Mucosa of gallbladder (tissue), 1 donor: Measurements from ENCODE around the gene TRIM71. TPM values are rescaled to one million over a fixed set of nuclear protein-coding genes. Genes with fewer than 3 reads are reported as not detected.
"Not testable (repeated sequence)": the region's sequence is repeated elsewhere in the genome, so short reads cannot be mapped to it uniquely, and the experiment has no call there.

Source experiments
- DNase-seq: peaks from one replicate; pipeline ENCODE4 v3.0.0-alpha.2; 2020; ENCODE audit warnings: low spot score
- total RNA-seq: library from RNA; stranded (reverse); gene quantifications from one replicate; pipeline ENCODE4 v1.2.1, GENCODE V29; 2021
- donor health status: DM: no; HTN: no; CAD: no.

Gene TRIM71
- total RNA-seq, 1 donor from 2014 or later: 0.37 TPM

- DNase-seq: no peak
Measured at GRCh38 chr3:32890420-32891276, 72.9 kb downstream of the TRIM71 start.

- no peak for DNase-seq
Measured at GRCh38 chr3:32891365-32891764, 73.6 kb downstream of the TRIM71 start.

GRCh38 chr3:32892625-32893598 is 75.1 kb downstream of the TRIM71 start:
- DNase-seq: no peak

DNA sequence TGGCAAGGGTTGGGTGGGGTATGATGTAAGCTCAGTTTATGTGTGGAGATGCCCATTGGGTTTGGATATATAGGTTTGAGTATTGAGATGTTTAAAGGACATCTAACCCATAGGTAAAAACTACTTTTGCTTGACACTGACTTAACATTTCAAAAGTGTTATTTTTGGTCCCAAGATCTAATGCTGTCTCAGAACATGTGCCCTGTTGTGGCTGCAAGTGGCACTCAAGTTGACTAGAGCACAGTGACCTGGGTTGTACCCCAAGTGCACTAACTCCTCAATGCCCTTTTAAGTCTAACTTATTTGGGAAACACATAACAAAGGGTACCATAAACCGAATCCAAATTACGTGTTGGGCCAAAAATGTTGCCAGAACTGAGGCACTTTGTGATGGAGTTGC is 77.2 kb downstream of the TRIM71 start:
- no peak for DNase-seq

GRCh38 chr3:32895701-32896100 is 77.9 kb downstream of the TRIM71 start:
- no peak for DNase-seq

- DNase-seq: no peak
Measured at GRCh38 chr3:32896143-32896542, 78.3 kb downstream of the TRIM71 start.

- no peak for DNase-seq
Measured at GRCh38 chr3:32897001-32897601, 79.3 kb downstream of the TRIM71 start.

- DNase-seq: no peak
Measured at GRCh38 chr3:32897981-32898623, 80.3 kb downstream of the TRIM71 start.

DNA sequence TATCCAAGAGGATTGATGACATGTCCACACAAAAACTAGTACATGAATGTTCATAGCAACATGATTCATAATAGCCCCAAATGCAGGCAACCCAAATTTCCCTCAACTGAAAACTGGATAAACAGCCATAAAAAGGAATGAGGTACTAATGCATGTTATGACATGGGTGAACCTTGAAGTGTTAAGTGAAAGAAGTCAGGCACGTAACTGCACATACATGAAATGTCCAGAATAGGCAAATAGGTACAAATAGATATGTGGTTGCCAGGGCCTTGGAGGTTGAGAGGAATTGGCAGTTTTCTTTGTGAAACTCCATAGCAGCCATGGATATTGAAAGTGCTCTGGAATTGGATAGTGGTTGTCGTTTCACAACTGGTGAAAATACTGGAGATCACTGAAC is 81.5 kb downstream of the TRIM71 start:
- no peak for DNase-seq

DNA sequence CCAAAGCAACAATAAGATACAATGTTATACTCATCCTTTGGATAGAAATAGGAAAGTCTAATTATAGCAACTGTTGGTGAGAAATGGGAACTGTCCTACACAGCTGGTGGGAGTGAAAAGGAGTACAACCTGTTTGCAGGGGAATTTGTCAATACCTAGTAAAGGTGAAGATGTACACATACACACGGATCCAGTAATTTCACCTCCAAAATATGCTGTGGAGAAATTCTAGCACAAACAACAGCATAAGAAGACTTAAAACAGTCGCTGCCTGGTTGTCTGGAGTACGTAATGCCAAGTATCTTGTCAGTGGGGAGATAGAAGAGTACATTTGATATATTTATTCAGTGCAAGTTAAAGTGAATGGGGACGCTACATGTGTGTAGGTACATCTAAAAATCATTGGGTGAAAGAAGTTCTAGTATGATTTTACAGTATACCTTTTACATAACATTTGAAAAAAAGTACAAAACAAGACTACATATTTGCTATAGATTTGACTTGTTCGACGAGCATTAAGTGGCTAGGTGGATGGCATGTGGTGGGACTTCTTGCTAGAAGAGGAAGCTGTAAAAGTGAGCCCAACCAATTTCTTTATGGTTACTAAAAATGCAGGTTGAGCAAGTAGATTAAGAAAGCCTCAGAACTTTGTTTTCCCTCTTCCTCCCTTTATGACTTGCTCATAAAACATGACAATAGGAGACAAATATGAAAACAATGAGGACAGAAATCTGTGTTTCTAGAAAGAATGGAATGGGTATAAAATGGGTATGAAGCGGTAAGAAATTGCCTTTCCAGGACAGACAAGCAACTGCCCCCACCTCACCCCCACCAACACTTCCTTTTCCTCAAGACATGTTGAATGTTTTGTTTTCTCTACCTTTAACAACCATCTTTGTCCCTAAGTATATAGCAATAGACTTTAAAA is 83.5 kb downstream of the TRIM71 start:
- DNase-seq: no peak

- peak; percentile 16 for DNase-seq
Measured at GRCh38 chr3:32902887-32903371, 85.1 kb downstream of the TRIM71 start.

- no peak for DNase-seq
Measured at GRCh38 chr3:32903953-32904352, 86.2 kb downstream of the TRIM71 start.

- no peak for DNase-seq
Measured at GRCh38 chr3:32909999-32910398, 92.2 kb downstream of the TRIM71 start.

DNA sequence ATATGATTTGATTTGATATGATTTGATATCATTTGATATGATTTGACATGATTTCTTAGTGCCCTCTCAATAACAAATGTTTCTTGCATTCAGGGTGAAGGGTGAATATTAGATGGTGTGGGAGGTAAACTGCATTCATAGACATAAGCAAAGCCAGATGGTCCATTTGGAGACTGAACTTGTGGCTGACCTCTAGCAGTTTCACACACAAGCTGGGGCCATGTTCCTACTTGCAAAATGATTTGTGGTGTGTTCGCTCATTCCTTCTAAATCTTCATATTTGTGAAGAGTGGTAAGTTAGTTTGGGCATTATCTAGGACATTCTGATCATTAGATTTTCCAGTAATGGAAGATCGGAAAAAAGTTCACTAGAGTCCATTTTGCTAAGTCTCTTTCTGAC is 93.2 kb downstream of the TRIM71 start:
- no peak for DNase-seq

GRCh38 chr3:32912046-32912445 is 94.2 kb downstream of the TRIM71 start:
- no peak for DNase-seq

DNA sequence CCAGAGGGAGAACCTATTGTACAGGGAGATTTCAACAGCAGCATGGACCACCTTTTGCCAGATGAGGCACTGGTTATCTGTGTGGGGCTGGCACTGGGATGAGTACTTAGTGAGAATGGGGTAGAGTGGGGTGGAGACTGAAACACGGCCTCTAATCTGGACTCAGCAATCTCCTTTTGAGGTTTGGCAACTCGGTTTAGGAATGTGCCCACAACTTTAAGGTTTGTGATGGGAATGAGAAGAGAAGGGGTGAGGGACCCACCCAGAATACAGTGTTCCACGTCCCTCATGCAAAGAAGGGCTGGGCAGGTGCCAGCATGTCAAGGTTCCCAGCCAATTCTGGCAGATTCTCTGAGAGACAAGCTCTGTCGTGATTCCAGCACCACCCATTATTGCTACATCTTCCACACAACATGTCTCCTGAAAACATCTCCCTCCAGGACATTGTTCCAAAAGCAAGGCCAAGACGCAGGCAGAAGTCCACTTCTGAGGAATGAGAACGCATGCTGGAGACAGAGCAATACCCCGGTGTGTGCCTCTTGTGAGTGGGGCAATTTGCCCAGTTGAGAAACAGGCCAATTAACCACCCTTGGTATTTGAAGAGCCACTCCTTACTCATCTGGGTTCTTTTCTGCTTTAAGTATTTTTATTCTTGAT is 96.1 kb downstream of the TRIM71 start:
- DNase-seq: peak; percentile 18

GRCh38 chr3:32919920-32920319 is 102.1 kb downstream of the TRIM71 start:
- no peak for DNase-seq

DNA sequence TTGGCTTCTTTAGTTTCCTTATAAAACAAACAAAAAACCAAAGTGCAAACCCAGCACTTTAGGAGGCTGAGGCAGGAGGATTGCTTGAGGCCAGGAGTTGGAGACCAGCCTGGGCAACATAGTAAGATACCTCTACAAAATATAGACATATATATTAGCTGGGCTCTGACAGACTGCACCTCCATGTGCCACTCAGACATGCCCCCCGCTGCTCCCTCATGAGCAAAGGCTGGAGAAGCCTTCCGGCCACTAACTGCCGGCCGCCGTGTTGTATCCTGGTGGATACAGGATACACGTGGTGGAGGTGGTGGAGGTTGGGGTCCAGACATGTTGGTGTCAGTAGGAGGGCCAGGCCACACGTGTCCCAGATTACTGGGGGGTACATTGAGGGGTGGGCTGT is 104.3 kb downstream of the TRIM71 start:
- DNase-seq: no peak

- no peak for DNase-seq
Measured at GRCh38 chr3:32930161-32930560, 112.4 kb downstream of the TRIM71 start.

DNA sequence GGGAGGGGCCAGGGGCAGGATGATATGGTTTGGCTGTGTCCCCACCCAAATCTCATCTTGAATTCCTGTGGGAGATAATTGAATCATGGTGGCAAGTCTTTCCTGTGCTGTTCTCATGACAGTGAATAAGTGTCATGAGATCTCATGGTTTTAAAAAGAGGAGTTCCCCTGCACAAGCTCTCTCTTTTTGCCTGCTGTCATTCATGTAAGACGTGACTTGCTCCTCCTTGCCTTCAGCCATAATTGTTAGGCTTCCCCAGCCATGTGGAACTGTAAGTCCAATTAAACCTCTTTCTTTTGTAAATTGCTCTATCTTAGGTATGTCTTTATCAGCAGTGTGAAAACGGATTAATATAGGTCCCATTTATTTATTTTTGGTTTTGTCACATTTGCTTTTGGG is 113.5 kb downstream of the TRIM71 start:
- not testable (repeated sequence) for DNase-seq
